ENCODE data around the gene AUNIP.

AUNIP gene

GRCh38 chr1:25862785-25863485 is 3.7 kb upstream of the AUNIP start:
- TF ChIP-seq, protein P1, sequence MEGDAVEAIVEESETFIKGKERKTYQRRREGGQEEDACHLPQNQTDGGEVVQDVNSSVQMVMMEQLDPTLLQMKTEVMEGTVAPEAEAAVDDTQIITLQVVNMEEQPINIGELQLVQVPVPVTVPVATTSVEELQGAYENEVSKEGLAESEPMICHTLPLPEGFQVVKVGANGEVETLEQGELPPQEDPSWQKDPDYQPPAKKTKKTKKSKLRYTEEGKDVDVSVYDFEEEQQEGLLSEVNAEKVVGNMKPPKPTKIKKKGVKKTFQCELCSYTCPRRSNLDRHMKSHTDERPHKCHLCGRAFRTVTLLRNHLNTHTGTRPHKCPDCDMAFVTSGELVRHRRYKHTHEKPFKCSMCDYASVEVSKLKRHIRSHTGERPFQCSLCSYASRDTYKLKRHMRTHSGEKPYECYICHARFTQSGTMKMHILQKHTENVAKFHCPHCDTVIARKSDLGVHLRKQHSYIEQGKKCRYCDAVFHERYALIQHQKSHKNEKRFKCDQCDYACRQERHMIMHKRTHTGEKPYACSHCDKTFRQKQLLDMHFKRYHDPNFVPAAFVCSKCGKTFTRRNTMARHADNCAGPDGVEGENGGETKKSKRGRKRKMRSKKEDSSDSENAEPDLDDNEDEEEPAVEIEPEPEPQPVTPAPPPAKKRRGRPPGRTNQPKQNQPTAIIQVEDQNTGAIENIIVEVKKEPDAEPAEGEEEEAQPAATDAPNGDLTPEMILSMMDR (IDR thresholded peaks at IDR 0.05; ENCODE audit: extremely low read depth, insufficient read depth, missing control alignments), result no peak
- no peak for DNase-seq (ENCODE audit: low spot score)
- in situ Hi-C loops (cut with MboI; ENCODE audit: low pct_unique_long_range_greater_than_20kb, low sequenced_read_pairs, unreplicated experiment), result no loop called here

DNA sequence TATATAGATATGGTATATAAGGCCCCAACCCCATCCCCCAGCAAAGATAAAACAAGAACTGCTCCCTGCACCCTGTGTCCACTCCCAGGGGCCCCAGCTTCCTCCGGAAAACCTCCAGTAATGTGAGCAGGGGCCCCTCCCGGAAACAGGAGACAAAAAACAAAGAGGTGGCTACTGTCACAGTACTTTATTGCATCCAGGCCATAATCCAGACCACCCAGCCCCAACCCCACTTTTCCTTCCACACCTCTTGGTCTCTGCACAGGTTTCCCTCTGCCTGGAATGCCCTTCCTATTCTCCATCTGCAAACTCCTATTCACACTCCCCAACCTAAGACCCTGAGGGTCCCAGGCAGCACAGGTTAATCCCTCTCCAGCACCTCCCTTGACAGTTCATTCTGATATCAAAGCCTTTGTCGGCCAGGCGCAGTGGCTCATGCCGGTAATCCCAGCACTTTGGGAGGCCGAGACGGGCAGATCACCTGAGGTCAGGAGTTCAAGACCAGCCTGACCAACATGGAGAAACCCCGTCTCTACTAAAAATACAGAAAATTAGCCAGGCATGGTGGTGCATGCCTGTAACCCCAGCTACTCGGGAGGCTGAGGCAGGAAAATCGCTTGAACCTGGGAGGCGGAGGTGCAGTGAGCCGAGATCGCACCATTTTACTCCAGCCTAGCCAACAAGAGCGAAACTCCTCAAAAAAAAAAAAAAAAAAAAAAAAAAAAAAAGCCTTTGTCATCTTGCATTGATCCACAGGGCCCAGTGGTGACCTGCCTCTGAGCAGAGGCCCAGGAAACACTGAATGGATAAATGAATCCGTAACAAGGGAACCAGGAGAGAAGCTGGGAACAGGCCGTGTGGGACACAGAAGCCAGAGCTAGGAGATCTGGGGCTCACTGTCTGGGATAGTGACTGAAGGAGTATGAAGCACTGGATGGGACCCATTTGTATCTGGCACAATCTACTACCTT is 2.3 kb upstream of the AUNIP start:
- TF ChIP-seq, protein P1 (IDR thresholded peaks at IDR 0.05; ENCODE audit: extremely low read depth, insufficient read depth, missing control alignments), result no peak
- in situ Hi-C loops (cut with MboI; ENCODE audit: low pct_unique_long_range_greater_than_20kb, low sequenced_read_pairs, unreplicated experiment), result no loop called here
- DNase-seq (ENCODE audit: low spot score), result no peak

- no peak for DNase-seq (ENCODE audit: low spot score)
- in situ Hi-C loops (cut with MboI; ENCODE audit: low pct_unique_long_range_greater_than_20kb, low sequenced_read_pairs, unreplicated experiment), result no loop called here
Measured at GRCh38 chr1:25858494-25858893, 763 bp downstream of the AUNIP start.

GRCh38 chr1:25856856-25857255 is 2.4 kb downstream of the AUNIP start:
- no peak for DNase-seq (ENCODE audit: low spot score)
- TF ChIP-seq, protein P1 (IDR thresholded peaks at IDR 0.05; ENCODE audit: extremely low read depth, insufficient read depth, missing control alignments), result no peak
- in situ Hi-C loops (cut with MboI; ENCODE audit: low pct_unique_long_range_greater_than_20kb, low sequenced_read_pairs, unreplicated experiment), result no loop called here

More at GRCh38 chr1:25858494-25858893, 763 bp downstream of the AUNIP start:
- TF ChIP-seq, protein P1 (IDR thresholded peaks at IDR 0.05; ENCODE audit: extremely low read depth, insufficient read depth, missing control alignments), result no peak

DNA sequence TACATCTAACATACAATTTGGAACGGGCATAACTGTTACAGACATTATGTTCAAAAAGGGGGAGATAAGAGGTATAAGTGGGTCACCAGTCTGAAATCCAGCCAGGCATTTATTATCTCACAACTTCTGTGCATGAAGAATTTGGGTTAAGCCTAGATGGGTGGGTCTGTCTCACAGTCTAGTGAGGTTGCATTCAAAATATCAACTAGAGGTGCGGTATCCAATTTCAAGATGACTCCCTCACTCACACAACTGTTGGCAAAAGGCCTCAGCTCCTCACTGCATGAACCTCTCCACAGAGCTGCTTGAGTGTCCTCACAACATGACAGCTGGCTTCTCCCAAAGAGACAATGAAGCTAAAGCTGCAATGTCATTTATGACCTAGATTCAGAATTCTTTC is 4.7 kb downstream of the AUNIP start:
- no peak for DNase-seq (ENCODE audit: low spot score)
- TF ChIP-seq, protein P1 (IDR thresholded peaks at IDR 0.05; ENCODE audit: extremely low read depth, insufficient read depth, missing control alignments), result no peak
- in situ Hi-C loops (cut with MboI; ENCODE audit: low pct_unique_long_range_greater_than_20kb, low sequenced_read_pairs, unreplicated experiment), result no loop called here

GRCh38 chr1:25848531-25848930 is 10.7 kb downstream of the AUNIP start:
- TF ChIP-seq, protein P1 (IDR thresholded peaks at IDR 0.05; ENCODE audit: extremely low read depth, insufficient read depth, missing control alignments), result no peak
- in situ Hi-C loops (cut with MboI; ENCODE audit: low pct_unique_long_range_greater_than_20kb, low sequenced_read_pairs, unreplicated experiment), result no loop called here
- DNase-seq (ENCODE audit: low spot score), result no peak

Data from GM13977 (cell line).